M059J (cell line): ENCODE data around the gene AGAP1. TPM values are rescaled to one million over a fixed set of nuclear protein-coding genes. Genes with fewer than 3 reads are reported as not detected.
"Not testable (repeated sequence)": the region's sequence is repeated elsewhere in the genome, so short reads cannot be mapped to it uniquely, and the experiment has no call there.

Source experiments
- DNase-seq: peaks from one replicate; pipeline ENCODE4 v3.0.0-alpha.2; 2012; ENCODE audit warnings: low read depth
- total RNA-seq: library from RNA; depleted of rRNA; stranded (reverse); fragments of >200 nt; shearing (Covaris generic); gene quantifications from 2 replicates; pipeline ENCODE4 v1.2.3, GENCODE V29; 2014

Gene AGAP1
- total RNA-seq, 1 experiment from 2014 or later, result 8.7 TPM

GRCh38 chr2:235734688-235735231 is 240.9 kb downstream of the AGAP1 start:
- DNase-seq, result no peak

- no peak for DNase-seq
These were observed 243.6 kb downstream of the AGAP1 start for GRCh38 chr2:235737396-235737795.

GRCh38 chr2:235737840-235738239 is 244.0 kb downstream of the AGAP1 start:
- no peak for DNase-seq

- no peak for DNase-seq
These were observed 246.0 kb downstream of the AGAP1 start for GRCh38 chr2:235739704-235740415.

GRCh38 chr2:235740821-235741220 is 247.0 kb downstream of the AGAP1 start:
- peak; percentile 24 for DNase-seq

GRCh38 chr2:235744161-235744560 is 250.3 kb downstream of the AGAP1 start:
- no peak for DNase-seq

GRCh38 chr2:235745597-235745996 is 251.8 kb downstream of the AGAP1 start:
- no peak for DNase-seq

- peak; percentile 83 for DNase-seq
These were observed 252.6 kb downstream of the AGAP1 start for GRCh38 chr2:235746257-235746934.

- DNase-seq, result no peak
These were observed 253.3 kb downstream of the AGAP1 start for GRCh38 chr2:235747001-235747785.

GRCh38 chr2:235747786-235748091 is 253.9 kb downstream of the AGAP1 start:
- DNase-seq, result peak; percentile 3

GRCh38 chr2:235749121-235749770 is 255.4 kb downstream of the AGAP1 start:
- DNase-seq, result no peak

GRCh38 chr2:235749771-235750160 is 255.9 kb downstream of the AGAP1 start:
- no peak for DNase-seq

- DNase-seq, result no peak
These were observed 259.0 kb downstream of the AGAP1 start for GRCh38 chr2:235752846-235753245.

GRCh38 chr2:235754357-235755207 is 260.7 kb downstream of the AGAP1 start:
- no peak for DNase-seq

- no peak for DNase-seq
These were observed 262.6 kb downstream of the AGAP1 start for GRCh38 chr2:235756491-235756890.

GRCh38 chr2:235757212-235757611 is 263.4 kb downstream of the AGAP1 start:
- no peak for DNase-seq

GRCh38 chr2:235757640-235758039 is 263.8 kb downstream of the AGAP1 start:
- no peak for DNase-seq

GRCh38 chr2:235762832-235763598 is 269.2 kb downstream of the AGAP1 start:
- no peak for DNase-seq

- DNase-seq, result no peak
These were observed 270.0 kb downstream of the AGAP1 start for GRCh38 chr2:235763816-235764215.

GRCh38 chr2:235764478-235764877 is 270.6 kb downstream of the AGAP1 start:
- DNase-seq, result not testable (repeated sequence)
